Small intestine (tissue), 7 donors: Measurements from ENCODE around the gene GYPE. TPM values are rescaled to one million over a fixed set of nuclear protein-coding genes. Genes with fewer than 3 reads are reported as not detected.
"Not testable (repeated sequence)": the region's sequence is repeated elsewhere in the genome, so short reads cannot be mapped to it uniquely, and the experiment has no call there.

Experiments used
- DNase-seq, 2 donors: peaks; one replicate each; pipeline versions ENCODE4 v3.0.0 to v3.0.0-alpha.2; 2013
- FAIRE-seq: peaks from 2 replicates; lab custom pipeline; 2012; peaks lifted over from hg19 to GRCh38; lab: Jason Lieb, UNC
- H3K27ac ChIP-seq, 3 donors: one replicate each; pipeline ENCODE4 v1.5.1; 2013; ENCODE audit warnings: low read length in 2 of 3, mild to moderate bottlenecking in 2 of 3, control low read depth in 1 of 3, inconsistent platforms in 1 of 3, low read depth in 1 of 3, moderate library complexity in 1 of 3
- H3K27me3 ChIP-seq, 3 donors: one replicate each; pipeline ENCODE4 v1.6.1; 2013; ENCODE audit warnings: low read length in 3 of 3, inconsistent platforms in 1 of 3; ENCODE audit not compliant: control insufficient read depth in 3 of 3, insufficient read depth in 3 of 3
- H3K36me3 ChIP-seq, 3 donors: one replicate each; pipeline ENCODE4 v1.6.1; 2013; ENCODE audit warnings: low read length in 3 of 3, inconsistent platforms in 1 of 3, low read depth in 1 of 3, mild to moderate bottlenecking in 1 of 3, moderate library complexity in 1 of 3; ENCODE audit not compliant: control insufficient read depth in 3 of 3, insufficient read depth in 2 of 3
- H3K4me1 ChIP-seq, 3 donors: one replicate each; pipeline ENCODE4 v1.6.1; 2013; ENCODE audit warnings: low read length in 2 of 3, inconsistent platforms in 1 of 3, low read depth in 1 of 3, mild to moderate bottlenecking in 1 of 3, moderate library complexity in 1 of 3; ENCODE audit not compliant: control insufficient read depth in 3 of 3, insufficient read depth in 2 of 3
- H3K4me3 ChIP-seq, 3 donors: one replicate each; pipeline ENCODE4 v1.5.1; 2013; ENCODE audit warnings: low read length in 3 of 3, control low read depth in 1 of 3, inconsistent platforms in 1 of 3, low read depth in 1 of 3, mild to moderate bottlenecking in 1 of 3, moderate library complexity in 1 of 3
- H3K9me3 ChIP-seq, 2 donors: one replicate each; pipeline ENCODE4 v1.6.1; 2013; ENCODE audit warnings: low read depth in 1 of 2, low read length in 1 of 2; ENCODE audit not compliant: control insufficient read depth in 2 of 2, insufficient read depth in 1 of 2
- WGBS, 3 donors: extraction: QIAGEN DNeasy Blood & Tissue Kit; methylation state at CpG; one replicate each; pipeline ENCODE4 v1.1.7; 2013; 5-methylcytosine and 5-hydroxymethylcytosine counted together
- polyA plus RNA-seq, 4 donors: library from polyadenylated mRNA; stranded (reverse) in 3 of 4; unstranded in 1 of 4; fragments of 200-250 nt in 3 of 4; fragments of 120-200 nt in 1 of 4; gene quantifications; one replicate each; pipeline versions ENCODE4 v1.2.1 to v1.2.3, GENCODE V29; 2013
- donor health status: healthy with polysubstance abuse.
- donor health status: control.
- donor health status: control.
- donor health status: Bipolar disorder and iron deficiency.
- donor health status: healthy.

GYPE gene
- polyA plus RNA-seq, 4 donors: 0.27 TPM; not detected in 2

- not testable (repeated sequence) for DNase-seq, H3K36me3 ChIP-seq, H3K27ac ChIP-seq, H3K4me1 ChIP-seq, H3K9me3 ChIP-seq, H3K27me3 ChIP-seq, H3K4me3 ChIP-seq, FAIRE-seq
- 95 to 98% (median 96%) methylated on average over 4 to 5 of the region's 5 CpGs for WGBS, 3 donors
These were observed 11.1 kb upstream of the GYPE start for GRCh38 chr4:143916485-143916884.

GRCh38 chr4:143912478-143912877 is 7.1 kb upstream of the GYPE start:
- H3K36me3 ChIP-seq, H3K4me1 ChIP-seq, H3K27ac ChIP-seq, DNase-seq, H3K27me3 ChIP-seq, H3K9me3 ChIP-seq, H3K4me3 ChIP-seq: not testable (repeated sequence)
- peak; percentile 26 for FAIRE-seq
- 77 to 93% (median 85%) methylated on average over 1 of the region's 2 CpGs for WGBS, 3 donors

GRCh38 chr4:143911528-143912417 is 6.4 kb upstream of the GYPE start:
- not testable (repeated sequence) for FAIRE-seq, H3K9me3 ChIP-seq, H3K27me3 ChIP-seq, H3K36me3 ChIP-seq, H3K4me1 ChIP-seq
- H3K27ac ChIP-seq: peak overlapping the region in 1 of 3 donors; percentile 74
- H3K4me3 ChIP-seq: peak overlapping the region; percentile 19 to 36 (median 26)
- WGBS, 3 donors: 32 to 39% (median 34%) methylated on average over 59 of the region's 59 CpGs
- peak in 1 of 2 donors; percentile 21 for DNase-seq

GRCh38 chr4:143910906-143911305 is 5.5 kb upstream of the GYPE start:
- not testable (repeated sequence) for H3K36me3 ChIP-seq, H3K27ac ChIP-seq, FAIRE-seq, H3K4me1 ChIP-seq, H3K27me3 ChIP-seq, H3K4me3 ChIP-seq, DNase-seq, H3K9me3 ChIP-seq
- WGBS, 3 donors: 65 to 76% (median 76%) methylated on average over 2 of the region's 2 CpGs

GRCh38 chr4:143907811-143908210 is 2.5 kb upstream of the GYPE start:
- WGBS, 3 donors: 5 to 26% (median 7%) methylated on average over 3 of the region's 3 CpGs
- not testable (repeated sequence) for FAIRE-seq, H3K9me3 ChIP-seq, H3K27me3 ChIP-seq, H3K4me1 ChIP-seq, H3K36me3 ChIP-seq, H3K4me3 ChIP-seq, H3K27ac ChIP-seq
- DNase-seq: peak; percentile 5 to 11

GRCh38 chr4:143904431-143904830 is 928 bp downstream of the GYPE start:
- H3K9me3 ChIP-seq, FAIRE-seq, H3K27me3 ChIP-seq, H3K36me3 ChIP-seq, H3K4me3 ChIP-seq, H3K4me1 ChIP-seq, H3K27ac ChIP-seq, DNase-seq: not testable (repeated sequence)

- not testable (repeated sequence) for H3K27ac ChIP-seq, H3K4me3 ChIP-seq, H3K9me3 ChIP-seq, DNase-seq, FAIRE-seq, H3K4me1 ChIP-seq, H3K36me3 ChIP-seq, H3K27me3 ChIP-seq
- 68 to 98% (median 95%) methylated on average over 3 to 4 of the region's 4 CpGs for WGBS, 3 donors
These were observed 15.0 kb downstream of the GYPE start for GRCh38 chr4:143890323-143890722.

GRCh38 chr4:143888189-143888588 is 17.2 kb downstream of the GYPE start:
- H3K4me1 ChIP-seq, H3K9me3 ChIP-seq, H3K4me3 ChIP-seq, H3K27ac ChIP-seq, H3K36me3 ChIP-seq, H3K27me3 ChIP-seq, DNase-seq, FAIRE-seq: not testable (repeated sequence)
- no CpG with 5 or more reads among the region's 3 CpGs for WGBS, 3 donors

- H3K36me3 ChIP-seq, DNase-seq, H3K9me3 ChIP-seq, FAIRE-seq, H3K27me3 ChIP-seq, H3K4me3 ChIP-seq, H3K27ac ChIP-seq, H3K4me1 ChIP-seq: not testable (repeated sequence)
These were observed 20.4 kb downstream of the GYPE start for GRCh38 chr4:143884965-143885364.
